DMS53 treated with DMSO at 0.1 percent for 48 hours (cell line): ENCODE data around the gene TGFB2.

Experiments
- DNase-seq: peaks from one replicate; lab custom pipeline; 2025; ENCODE audit not compliant: unreplicated experiment; lab: John Stamatoyannopoulos, UW

Gene TGFB2

DNA sequence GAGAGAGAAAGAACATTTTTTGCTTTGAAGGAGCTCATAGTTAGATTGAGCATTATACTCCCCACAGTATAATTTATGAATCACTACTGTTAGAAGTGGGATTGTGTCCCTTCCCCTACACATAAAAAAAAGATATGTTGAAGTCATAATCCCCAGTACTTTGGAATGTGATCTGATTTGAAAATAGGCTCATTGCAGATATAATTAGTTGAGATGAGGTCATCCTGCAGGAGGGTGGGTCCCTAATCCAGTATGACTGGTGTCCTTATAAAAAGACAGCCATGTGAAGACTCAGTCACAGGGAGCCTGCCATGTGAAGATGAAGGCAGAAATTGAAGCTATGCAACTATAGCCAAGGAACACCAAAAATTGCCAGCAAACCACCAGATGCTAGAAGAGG, 76.4 kb downstream of the TGFB2 start:
- DNase-seq, result no peak

DNA sequence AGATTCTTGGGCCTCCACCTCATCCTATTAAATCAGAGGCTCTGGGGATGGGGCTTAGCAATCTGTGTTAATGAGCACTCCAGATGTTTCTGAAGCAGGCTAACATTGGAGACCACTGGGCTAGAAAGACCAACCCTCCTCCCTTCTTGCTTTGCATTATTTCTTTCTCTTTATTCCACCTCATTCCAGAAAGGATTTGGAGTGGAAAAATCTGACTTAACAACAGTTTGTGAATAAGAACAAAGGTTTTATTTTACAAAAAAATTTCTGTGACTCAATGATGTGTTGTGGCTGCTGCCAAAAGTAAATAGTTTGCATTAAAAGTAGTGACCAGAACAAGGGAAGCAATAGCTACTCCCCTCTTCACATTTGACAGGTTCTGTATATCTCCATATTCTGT, 79.4 kb downstream of the TGFB2 start:
- DNase-seq, result no peak

DNA sequence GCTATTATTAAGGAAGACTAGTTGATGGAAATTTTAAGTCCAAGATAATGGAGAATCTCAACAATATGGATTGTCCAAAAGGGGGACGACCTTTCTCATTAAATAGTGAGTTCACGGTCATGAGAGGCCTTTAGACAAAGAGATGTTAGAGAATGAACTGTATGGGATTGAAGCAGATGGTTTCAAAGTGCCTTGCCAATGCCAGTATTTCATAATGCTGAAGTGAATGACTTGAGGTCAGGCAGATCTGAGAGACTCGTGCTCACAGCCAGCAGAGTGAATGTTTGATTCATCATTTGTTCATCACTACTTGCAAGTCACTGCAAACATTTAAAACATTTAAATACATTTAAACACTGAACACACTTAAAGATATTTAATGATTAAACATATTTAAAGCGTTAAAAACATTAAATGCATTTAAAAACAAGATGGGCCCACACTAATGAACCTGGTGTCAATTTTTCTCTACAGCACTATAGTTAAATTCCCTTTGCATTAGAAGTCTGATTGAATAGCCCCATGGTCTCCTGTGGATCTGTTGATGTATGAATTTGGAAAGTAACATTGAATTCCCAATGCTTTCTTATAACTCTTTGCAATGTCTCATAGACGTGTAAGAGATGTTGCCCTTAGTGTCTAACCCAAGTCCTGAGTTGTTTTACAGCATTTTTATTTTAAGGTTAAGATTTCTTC, 80.7 kb downstream of the TGFB2 start:
- no peak for DNase-seq

DNA sequence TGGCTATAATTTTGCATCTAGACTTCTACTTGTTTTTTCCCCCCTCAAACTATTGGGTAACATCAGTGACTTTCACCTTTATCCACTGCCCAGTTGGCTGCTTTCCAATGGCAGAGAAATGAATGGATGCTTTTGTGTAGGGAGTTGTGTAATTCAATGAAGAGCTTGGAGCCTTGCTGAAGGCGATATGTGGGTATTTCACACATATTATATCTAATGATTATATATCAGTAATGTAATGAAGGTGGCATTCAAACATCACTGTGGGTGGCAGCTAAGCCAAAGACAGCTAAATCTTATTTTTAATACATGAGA, 81.2 kb downstream of the TGFB2 start:
- DNase-seq, result no peak

DNA sequence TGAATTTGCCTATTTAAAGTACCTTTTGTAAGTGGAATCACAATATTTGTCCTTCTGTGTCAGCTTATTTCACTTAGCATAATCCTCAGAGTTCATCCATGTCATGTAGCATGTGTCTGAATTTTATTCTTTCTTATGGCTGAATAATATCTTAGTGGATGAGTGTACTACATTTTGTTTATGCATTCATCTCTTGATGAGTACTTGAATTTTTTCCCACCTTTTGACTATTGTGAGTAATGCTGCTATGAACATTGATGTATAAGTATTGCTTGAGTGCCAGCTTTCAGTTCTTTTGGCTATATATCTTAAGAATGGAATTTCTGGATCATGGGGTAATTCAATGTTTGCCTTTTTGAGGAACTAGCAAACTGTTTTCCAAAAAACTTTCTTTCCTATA, 84.2 kb downstream of the TGFB2 start:
- DNase-seq, result no peak

DNA sequence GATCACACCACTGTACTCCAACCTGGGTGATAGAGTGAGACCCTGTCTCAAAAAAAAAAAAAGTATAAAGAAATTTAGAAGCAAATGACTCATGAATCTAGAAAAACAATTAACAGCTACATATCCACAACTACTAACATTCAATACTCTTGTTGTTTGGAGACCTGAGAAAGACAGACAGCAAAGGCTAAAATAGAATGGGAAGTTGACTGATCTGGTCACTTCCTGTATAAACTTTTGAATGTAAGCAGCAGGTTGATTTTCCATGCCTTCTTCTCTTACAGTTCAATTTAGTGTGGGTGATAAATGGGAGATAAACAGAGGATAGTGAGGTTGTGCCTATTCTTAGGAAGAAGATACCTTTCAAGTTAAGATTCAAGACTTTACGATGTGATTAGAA, 85.2 kb downstream of the TGFB2 start:
- no peak for DNase-seq

DNA sequence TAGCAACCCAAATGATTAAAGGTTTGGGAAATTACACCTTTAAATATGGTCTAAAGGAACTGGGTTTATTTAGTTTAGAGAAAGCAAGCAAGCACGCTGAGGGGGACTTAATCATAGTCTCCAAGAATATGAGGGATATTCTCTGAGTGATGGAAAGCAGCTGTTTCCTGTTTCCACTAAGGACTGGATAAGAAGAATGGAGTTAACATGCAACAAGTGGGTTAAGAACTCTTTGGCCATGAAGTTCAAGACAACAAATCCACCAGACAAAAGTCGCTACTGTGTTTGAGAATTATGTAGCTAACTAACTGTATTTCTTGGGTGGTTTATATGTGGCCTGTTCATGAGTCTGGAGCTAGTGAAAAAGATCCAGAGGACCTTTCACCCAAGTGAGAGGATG, 85.7 kb downstream of the TGFB2 start:
- no peak for DNase-seq

DNA sequence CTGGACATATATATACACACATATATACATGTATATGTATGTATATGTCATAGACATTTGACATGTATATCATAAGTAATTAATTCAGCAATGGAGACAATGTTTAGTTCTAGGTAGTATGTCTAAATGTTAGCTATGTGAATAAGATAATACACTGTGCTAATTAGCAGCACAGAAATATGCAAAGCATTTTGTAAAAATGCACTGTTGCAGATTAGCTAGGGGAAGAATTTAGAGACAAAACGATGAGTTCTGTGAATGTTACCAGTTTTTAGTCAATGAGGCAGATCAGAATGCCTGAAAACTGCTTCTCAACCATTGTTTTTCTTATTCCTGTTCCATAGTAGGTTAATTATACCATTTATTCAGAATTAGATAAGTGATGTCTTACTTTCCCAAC, 86.3 kb downstream of the TGFB2 start:
- no peak for DNase-seq

DNA sequence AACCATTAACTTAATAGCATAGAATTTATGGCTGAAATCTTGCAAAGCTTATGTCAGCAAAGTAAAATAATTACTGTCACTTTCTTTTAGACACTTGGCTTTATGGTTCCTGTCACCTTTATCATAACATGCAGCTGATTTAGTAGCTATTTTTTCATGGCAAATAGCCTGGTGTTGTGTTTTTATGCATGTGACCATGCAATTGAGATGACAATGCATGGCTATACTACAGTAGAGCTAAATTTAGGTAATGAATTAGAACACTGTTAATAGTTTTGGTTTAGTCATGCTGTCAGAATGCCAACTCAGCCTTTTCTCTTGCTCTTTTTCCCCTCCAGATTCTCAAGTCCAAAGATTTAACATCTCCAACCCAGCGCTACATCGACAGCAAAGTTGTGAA, 88.6 kb downstream of the TGFB2 start:
- no peak for DNase-seq

DNA sequence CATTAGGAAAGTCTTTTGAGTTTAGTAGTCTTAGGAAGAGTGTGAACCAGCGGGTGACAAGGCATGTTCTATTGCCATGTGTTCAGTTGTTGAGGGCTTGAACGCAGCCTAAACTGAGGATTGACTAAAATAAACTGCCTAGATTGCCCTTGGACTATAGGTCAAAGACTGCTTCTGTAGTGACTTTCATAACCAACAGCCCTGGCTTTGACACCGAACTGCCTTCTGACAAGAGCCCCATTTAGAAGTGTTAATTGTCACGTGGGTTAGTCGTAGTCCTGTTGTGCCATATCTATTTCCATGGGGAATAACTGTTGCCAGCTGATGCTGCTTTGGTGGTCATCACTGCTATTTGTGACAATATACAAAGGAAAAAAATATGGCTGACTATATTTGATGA, 90.4 kb downstream of the TGFB2 start:
- no peak for DNase-seq

DNA sequence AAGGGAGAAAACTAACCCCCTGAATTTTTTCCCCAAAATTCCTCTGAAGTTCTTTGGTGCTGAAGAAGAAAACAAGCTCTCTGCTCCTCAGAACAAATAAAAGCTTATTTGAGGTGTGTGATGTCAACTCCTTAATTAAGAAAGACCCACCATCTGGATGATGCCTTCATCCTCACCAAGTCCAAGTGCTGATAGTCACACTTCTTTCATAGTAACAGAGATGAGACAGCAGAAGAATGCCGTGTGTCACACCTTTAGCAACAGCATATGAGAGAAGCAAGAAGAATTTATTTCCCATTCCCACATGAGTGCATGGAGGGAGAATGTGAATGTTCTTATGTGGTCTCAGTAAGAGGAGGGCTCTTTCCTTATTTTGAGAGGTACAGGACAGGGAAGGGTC, 91.2 kb downstream of the TGFB2 start:
- no peak for DNase-seq

DNA sequence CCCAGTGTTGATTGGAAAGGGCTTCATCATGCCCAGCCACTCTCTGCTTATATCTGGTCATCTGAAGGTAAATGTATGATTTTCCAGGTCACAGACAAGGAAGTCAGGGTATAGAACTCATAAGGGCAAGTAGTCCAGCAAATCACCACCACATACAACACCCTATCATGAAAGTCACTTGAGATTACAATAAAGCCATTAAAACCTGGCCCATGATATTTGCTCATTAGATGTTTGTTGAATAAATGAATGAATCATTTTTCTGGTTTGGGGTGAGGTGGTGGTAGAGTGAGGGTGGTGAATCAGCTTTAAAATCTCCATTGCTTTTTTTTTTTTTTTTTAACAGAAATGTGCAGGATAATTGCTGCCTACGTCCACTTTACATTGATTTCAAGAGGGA, 91.9 kb downstream of the TGFB2 start:
- DNase-seq, result no peak

DNA sequence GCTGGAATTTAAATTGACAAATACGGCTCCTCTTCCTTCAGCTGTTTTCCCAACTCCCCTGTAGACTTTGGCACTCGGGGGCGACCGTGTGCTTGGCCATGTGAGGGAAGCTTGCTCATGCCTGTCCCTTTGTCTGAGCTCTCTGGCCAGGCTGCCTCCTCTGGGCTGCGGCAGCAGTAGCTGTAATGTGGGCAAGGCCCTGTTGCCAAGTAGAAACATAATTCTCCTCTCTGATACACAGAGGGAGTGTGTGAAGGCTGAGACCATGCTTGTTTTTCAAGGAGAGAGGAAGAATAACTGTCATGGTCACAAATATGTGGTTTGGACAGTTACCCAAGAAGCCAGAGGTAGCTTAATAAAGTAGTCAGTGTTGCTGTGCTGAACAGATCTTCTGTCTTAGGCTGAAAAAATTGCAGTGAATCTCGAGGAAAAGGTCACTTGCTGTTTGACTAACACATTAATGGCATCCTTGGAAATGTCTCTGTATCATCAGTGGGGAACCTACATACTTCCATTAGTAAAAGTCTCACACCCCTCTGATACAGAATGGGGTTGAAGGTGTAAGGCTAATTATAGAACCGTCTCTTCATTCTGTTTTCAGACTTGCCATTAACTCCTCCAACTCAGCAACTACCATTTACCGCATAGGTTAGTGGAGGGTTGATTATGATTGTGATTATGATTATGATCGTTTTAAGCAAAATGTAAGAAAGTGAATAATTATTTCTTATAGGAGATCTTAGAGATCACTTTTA, 94.6 kb downstream of the TGFB2 start:
- no peak for DNase-seq

DNA sequence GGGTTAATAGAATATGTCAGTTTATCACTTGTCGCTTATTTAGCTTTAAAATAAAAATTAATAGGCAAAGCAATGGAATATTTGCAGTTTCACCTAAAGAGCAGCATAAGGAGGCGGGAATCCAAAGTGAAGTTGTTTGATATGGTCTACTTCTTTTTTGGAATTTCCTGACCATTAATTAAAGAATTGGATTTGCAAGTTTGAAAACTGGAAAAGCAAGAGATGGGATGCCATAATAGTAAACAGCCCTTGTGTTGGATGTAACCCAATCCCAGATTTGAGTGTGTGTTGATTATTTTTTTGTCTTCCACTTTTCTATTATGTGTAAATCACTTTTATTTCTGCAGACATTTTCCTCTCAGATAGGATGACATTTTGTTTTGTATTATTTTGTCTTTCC, 98.1 kb downstream of the TGFB2 start:
- no peak for DNase-seq

DNA sequence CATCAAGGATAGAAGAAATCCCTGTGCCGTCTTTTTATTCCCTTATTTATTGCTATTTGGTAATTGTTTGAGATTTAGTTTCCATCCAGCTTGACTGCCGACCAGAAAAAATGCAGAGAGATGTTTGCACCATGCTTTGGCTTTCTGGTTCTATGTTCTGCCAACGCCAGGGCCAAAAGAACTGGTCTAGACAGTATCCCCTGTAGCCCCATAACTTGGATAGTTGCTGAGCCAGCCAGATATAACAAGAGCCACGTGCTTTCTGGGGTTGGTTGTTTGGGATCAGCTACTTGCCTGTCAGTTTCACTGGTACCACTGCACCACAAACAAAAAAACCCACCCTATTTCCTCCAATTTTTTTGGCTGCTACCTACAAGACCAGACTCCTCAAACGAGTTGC, 99.0 kb downstream of the TGFB2 start:
- DNase-seq, result no peak

DNA sequence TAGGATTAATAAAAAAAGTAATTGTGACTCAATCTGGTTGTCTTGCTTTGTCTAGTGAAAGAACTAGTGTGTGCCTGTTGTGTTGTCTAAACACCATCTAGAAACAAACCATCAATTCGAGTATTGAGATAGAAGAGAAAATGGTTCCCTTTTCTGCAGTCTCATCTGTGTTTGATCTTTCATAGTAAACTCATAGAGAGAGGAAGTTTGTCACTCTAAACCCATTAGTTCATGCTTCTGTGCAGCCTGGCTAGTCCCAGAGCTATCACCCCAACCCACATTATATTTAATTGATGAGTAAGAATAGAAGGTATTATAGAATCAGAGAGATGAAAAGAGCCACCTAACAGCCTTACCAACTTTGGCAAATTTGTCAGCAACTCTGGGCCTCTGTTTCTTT, 99.5 kb downstream of the TGFB2 start:
- no peak for DNase-seq

DNA sequence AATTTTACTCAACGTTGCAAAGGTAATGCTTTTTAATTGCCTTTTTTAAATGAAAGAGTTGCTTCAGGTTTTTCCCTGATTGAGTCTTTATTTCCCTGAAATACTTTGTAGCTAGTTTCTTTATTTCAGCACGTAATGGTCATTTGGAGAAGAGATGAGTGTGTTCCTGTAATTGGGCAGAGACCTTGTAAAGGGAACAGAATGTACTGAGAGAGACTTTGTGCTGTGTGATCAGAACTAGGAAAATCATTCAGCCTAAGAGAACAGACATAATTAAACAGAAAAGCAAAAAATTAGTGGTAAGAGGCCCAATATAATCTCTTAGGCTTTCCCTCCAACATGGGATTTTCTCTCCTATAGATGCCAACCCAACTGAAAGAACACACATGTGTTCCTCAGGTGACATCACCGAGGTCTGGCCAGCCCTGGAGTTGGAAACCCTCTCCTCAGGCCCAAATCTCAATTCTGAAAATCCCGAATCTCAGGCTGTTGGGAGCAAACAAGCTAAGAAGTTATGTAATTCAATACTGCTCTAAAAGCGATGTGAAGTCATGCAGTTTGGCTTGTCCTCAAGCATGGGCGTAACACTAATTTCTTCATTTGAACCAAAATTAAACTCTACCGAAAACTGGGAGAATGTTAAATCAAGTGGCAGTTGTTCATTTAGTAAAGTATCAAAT, 102.0 kb downstream of the TGFB2 start:
- no peak for DNase-seq

DNA sequence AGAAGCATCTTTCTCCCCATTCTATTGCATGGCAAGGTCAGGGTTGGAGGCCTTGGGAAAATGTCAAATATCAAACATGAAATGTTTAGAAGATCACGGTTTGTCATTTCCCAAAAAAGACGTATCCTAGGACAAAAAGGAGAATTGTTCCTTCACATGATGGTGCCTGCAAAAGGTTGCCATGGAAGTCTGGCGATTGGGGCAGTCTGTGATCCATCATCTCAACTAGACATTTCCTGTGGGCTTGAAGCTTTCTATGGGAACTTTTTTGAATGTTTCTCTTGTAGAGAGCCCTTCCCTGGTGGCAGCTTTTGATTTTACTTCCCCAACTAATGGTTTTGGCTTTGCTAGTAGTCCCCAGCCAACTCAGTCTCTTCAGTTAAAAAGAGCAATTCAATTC, 106.3 kb downstream of the TGFB2 start:
- no peak for DNase-seq

DNA sequence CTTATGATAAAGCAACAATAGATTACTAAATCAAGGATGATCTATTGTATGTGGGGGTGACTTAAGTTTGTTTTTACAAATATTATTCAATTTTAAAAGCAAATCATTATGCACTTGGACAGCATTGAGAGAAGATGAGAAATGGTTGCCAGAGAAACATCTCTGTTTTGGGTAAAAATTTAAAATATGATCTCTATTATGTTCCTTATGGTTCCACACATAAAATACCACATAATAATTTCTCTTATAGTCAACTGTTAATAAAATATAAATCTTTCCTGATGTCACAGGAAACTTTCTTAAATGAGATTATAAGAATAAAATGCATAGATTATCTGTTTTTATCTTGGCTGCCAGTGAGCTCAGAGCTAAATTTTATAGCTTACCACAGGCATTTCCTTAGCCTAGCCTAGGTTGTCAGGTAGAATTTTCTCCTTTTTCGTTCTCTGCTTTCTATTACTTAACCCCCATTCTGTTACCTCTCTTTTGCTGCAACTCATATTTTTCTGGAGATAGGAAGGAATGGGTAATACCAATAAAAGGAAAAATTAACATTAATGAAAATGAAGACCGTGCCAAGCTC, 109.7 kb downstream of the TGFB2 start:
- DNase-seq, result no peak

DNA sequence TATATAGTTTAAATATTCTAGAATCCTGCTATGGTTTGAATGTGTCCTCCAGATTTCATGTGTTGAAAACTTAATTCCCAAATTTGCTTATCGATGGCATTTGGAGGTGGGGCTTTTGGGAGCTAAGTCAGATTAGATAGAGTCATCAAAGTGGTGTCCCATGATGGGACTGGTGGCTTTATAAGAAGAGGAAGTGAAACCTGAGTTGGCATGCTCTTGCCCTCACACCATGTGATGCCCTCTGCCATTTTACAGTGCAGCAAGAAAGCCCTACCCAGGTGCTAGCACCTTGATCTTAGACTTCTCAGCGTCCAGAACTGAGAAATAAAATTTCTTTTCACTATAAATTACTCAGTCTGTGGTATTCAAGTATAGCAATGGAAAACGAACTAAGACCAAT, 111.3 kb downstream of the TGFB2 start:
- DNase-seq, result no peak

DNA sequence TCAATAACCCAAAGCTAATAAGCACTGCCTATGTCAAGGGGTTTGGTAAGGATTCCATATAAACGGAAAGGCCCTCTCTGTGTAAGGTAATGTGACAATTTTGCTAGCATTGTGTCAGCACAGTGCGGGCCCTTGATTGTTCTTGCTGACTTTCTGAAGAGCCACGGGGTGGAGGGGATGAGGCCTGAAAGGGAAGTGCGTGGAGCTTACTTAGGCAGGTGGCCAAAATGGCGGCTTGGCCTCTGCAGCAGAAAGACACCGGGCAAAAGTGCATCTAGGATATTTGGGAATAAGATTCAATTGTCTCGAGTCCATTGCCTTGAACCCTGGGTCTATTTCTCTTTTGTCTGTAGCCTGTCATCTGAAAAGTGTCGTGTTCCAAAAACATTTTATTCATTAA, 114.3 kb downstream of the TGFB2 start:
- DNase-seq, result no peak
